Left lung (tissue), 10 donors: ENCODE results near the gene MICAL2. TPM values are rescaled to one million over a fixed set of nuclear protein-coding genes. Genes with fewer than 3 reads are reported as not detected.

Experiments used
- ATAC-seq: fragments of 200-7000 bp; cut with Tn5 transposase; one replicate; pipeline ENCODE4 v1.9.1; 2020; ENCODE audit warnings: moderate library complexity
- DNase-seq, 4 donors: peaks; one replicate each; pipeline ENCODE4 v3.0.0-alpha.2; 2013 to 2020
- H3K27ac ChIP-seq, 2 donors: fragments of 200-600 bp; sonication (generic) in 1 of 2; one replicate each; pipeline versions ENCODE4 v1.5.0 to v1.8.0; 2020 to 2021
- H3K27me3 ChIP-seq, 2 donors: fragments of 200-600 bp; sonication (generic) in 1 of 2; one replicate each; pipeline versions ENCODE4 v1.5.0 to v1.8.0; 2020 to 2021
- H3K36me3 ChIP-seq, 2 donors: fragments of 200-600 bp; sonication (generic) in 1 of 2; one replicate each; pipeline versions ENCODE4 v1.5.0 to v1.8.0; 2020 to 2021
- H3K4me1 ChIP-seq, 2 donors: fragments of 200-600 bp; one replicate each; pipeline ENCODE4 v1.8.0; 2021
- H3K4me3 ChIP-seq, 2 donors: fragments of 200-600 bp; sonication (generic) in 1 of 2; one replicate each; pipeline versions ENCODE4 v1.5.0 to v1.8.0; 2020 to 2021; ENCODE audit warnings: mild to moderate bottlenecking in 1 of 2
- H3K9me3 ChIP-seq, 2 donors: fragments of 200-600 bp; sonication (generic) in 1 of 2; one replicate each; pipeline versions ENCODE4 v1.5.0 to v1.8.0; 2020 to 2021
- intact Hi-C, 2 donors: fragments of 100-400 bp; cut with DNase I; formaldehyde crosslinking; loops; one replicate each; pipeline versions ENCODE4 v1.11.2 to v1.14.2; 2022
- polyA plus RNA-seq, 6 donors: library from polyadenylated mRNA; unstranded; fragments of 120-200 nt; gene quantifications; one replicate each; pipeline ENCODE4 v1.2.1, GENCODE V29; 2013; ENCODE audit not compliant: insufficient read length in 6 of 6
- total RNA-seq, 2 donors: library from RNA; stranded (reverse); fragmentation: NEBNext Ultra II Directional; extraction: Animal tissue kit (Norgen Biotek cat#: 25700); gene quantifications; one replicate each; pipeline ENCODE4 v1.2.1, GENCODE V29; 2021
- TF ChIP-seq, protein P1 (sequence below), 2 donors: fragments of 200-600 bp; sonication (generic) in 1 of 2; IDR thresholded peaks; one replicate each; pipeline versions ENCODE4 v1.5.0 to v1.8.0; 2021; ENCODE audit warnings: antibody characterized with exemption in 2 of 2
- donor health status: DM: no; HTN: yes; CAD: no.
- donor health status: DM: no; HTN: no; CAD: no.

The MICAL2 gene
- total and polyA plus RNA-seq, 8 donors: 49.8 to 293 (median 89.4) TPM

DNA sequence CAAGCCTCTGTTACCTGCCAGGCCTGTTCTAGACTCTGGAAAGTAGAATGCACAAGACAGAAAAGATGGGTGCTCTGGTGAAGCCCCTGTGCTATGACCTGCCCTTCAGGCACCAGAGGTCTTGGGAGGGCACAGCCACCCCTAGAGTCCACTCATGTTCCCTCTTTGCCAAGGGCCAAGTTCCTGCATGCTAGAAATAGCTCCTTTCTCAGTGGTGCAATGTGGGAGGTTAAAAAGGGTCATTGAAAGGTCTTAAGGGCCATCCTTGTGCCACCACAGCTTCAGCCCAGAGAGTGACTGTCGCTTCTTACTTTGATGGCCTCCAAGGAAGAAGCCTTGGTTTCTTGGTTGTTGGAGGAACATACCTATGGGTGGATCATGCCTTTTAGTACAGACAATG is 182.4 kb downstream of the MICAL2 start:
- H3K9me3 ChIP-seq: no peaks in the 10 kb centered on the region
- peaks cover 0 to 10% of the 10 kb centered on the region in 2 donors for H3K36me3 ChIP-seq
- H3K27me3 ChIP-seq: no peaks in the 10 kb centered on the region
- ATAC-seq (no peak), DNase-seq (no peak)
- no peak overlapping the region for H3K4me3 ChIP-seq
- intact Hi-C loops: no loop called here
- TF ChIP-seq, protein P1, sequence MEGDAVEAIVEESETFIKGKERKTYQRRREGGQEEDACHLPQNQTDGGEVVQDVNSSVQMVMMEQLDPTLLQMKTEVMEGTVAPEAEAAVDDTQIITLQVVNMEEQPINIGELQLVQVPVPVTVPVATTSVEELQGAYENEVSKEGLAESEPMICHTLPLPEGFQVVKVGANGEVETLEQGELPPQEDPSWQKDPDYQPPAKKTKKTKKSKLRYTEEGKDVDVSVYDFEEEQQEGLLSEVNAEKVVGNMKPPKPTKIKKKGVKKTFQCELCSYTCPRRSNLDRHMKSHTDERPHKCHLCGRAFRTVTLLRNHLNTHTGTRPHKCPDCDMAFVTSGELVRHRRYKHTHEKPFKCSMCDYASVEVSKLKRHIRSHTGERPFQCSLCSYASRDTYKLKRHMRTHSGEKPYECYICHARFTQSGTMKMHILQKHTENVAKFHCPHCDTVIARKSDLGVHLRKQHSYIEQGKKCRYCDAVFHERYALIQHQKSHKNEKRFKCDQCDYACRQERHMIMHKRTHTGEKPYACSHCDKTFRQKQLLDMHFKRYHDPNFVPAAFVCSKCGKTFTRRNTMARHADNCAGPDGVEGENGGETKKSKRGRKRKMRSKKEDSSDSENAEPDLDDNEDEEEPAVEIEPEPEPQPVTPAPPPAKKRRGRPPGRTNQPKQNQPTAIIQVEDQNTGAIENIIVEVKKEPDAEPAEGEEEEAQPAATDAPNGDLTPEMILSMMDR (IDR thresholded peaks at IDR 0.05): no peak
- peaks cover 0 to 6% of the 10 kb centered on the region in 2 donors for H3K4me1 ChIP-seq
- no peak overlapping the region for H3K27ac ChIP-seq

DNA sequence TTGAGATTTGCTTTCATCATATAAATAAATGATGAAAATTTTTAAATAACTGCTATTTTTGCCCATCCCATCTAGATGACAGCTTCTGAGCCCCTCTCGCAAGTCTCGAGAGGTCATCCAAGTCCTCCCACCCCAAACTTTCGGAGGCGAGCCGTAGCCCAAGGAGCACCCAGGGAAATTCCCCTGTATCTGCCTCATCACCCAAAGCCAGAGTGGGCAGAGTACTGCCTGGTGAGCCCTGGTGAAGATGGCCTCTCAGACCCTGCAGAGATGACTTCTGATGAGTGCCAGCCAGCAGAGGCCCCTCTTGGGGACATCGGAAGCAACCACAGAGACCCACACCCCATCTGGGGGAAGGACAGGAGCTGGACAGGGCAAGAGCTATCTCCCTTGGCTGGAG is 183.1 kb downstream of the MICAL2 start:
- H3K9me3 ChIP-seq: peaks cover 0 to 5% of the 10 kb centered on the region in 2 donors
- no peak for ATAC-seq
- TF ChIP-seq, protein P1 (IDR thresholded peaks at IDR 0.05): no peak

DNA sequence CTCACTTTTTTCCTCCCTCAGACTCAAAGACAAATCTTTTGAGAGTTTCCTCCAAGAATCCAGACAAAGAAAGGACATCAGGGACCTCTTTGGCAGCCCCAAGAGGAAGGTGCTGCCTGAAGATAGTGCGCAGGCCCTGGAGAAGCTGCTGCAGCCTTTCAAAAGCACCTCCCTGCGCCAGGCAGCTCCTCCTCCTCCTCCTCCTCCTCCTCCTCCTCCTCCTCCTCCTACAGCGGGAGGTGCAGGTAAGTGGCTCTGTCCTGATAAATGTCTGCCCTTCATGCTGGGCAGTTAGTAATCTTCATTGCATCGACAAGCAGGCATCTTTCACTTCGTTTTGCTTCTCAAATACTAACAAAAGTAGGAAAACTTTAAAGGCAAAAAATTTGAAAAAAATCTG is 184.2 kb downstream of the MICAL2 start:
- Histone ChIP-seq H3K27me3 (no peaks in the 10 kb centered on the region), H3K9me3 (peaks cover 0 to 14% of the 10 kb centered on the region in 2 donors), H3K36me3 (peaks cover 0 to 10% of the 10 kb centered on the region in 2 donors), H3K27ac (no peak overlapping the region), H3K4me3 (no peak overlapping the region), H3K4me1 (no peaks in the 10 kb centered on the region)
- ATAC-seq: no peak
- no peak for DNase-seq
- TF ChIP-seq, protein P1 (IDR thresholded peaks at IDR 0.05): no peak
- intact Hi-C loops: no loop called here

More for the DNA sequence above, 183.1 kb downstream of the MICAL2 start:
- no peak overlapping the region for H3K4me3 ChIP-seq
- intact Hi-C loops: no loop called here
- no peak for DNase-seq
- H3K4me1 ChIP-seq: no peaks in the 10 kb centered on the region
- no peak overlapping the region for H3K27ac ChIP-seq
- no peaks in the 10 kb centered on the region for H3K27me3 ChIP-seq
- H3K36me3 ChIP-seq: peaks cover 0 to 10% of the 10 kb centered on the region in 2 donors

- H3K27ac ChIP-seq: no peak overlapping the region
- DNase-seq (no peak), ATAC-seq (no peak)
- H3K27me3 ChIP-seq: no peaks in the 10 kb centered on the region
- TF ChIP-seq, protein P1 (IDR thresholded peaks at IDR 0.05): no peak
- H3K4me3 ChIP-seq: no peak overlapping the region
- H3K9me3 ChIP-seq: peaks cover 0 to 14% of the 10 kb centered on the region in 2 donors
- peaks cover 0 to 10% of the 10 kb centered on the region in 2 donors for H3K36me3 ChIP-seq
- no peaks in the 10 kb centered on the region for H3K4me1 ChIP-seq
- intact Hi-C loops: no loop called here
Observed at GRCh38 chr11:12295943-12296342, 185.6 kb downstream of the MICAL2 start.

DNA sequence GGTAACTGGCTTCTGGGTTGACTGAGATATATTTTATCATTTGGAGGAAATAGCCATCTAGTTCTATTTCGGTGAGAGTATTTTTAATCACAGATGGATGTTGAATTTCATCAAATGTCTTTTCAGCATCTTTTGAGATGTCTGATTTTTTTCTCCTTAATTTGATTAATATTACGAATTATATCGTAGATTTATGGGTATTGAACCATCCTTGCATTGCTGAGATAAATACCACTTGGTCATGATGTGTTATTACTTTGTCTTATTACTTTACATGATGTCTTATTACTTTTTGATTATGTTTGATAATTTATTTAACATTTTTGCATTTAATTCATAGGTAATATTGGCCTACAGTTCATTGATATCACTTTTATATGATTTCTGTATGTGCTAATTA is 188.2 kb downstream of the MICAL2 start:
- peaks cover 0 to 14% of the 10 kb centered on the region in 2 donors for H3K9me3 ChIP-seq
- TF ChIP-seq, protein P1 (IDR thresholded peaks at IDR 0.05): no peak
- H3K27me3 ChIP-seq: no peaks in the 10 kb centered on the region
- H3K4me3 ChIP-seq: no peak overlapping the region
- H3K4me1 ChIP-seq: no peaks in the 10 kb centered on the region
- no peak for DNase-seq
- peaks cover 0 to 7% of the 10 kb centered on the region in 2 donors for H3K36me3 ChIP-seq
- intact Hi-C loops: no loop called here
- no peak overlapping the region for H3K27ac ChIP-seq
- ATAC-seq: no peak
